ENCODE results near the gene RPL7A. TPM values are rescaled to one million over a fixed set of nuclear protein-coding genes. Genes with fewer than 3 reads are reported as not detected.

The RPL7A gene
- total RNA-seq: 1,845 and 2,045 TPM in 2 replicates

GRCh38 chr9:133347985-133348717, at the start of gene RPL7A, which contains the start of gene MED22:
Gene RPL7A (plus strand): TSS chr9:133348218. CDS start chr9:133348244, 26 bp downstream.
Gene MED22 (minus strand): TSS chr9:133348131. CDS start chr9:133346662, 1,469 bp downstream.

GRCh38 chr9:133335924-133336811, 11.8 kb upstream of the RPL7A start, which contains the start of gene SURF6:
Gene SURF6 (minus strand): TSS chr9:133336188. CDS start chr9:133336132, 56 bp downstream.

GRCh38 chr9:133356391-133357091, 8.5 kb downstream of the RPL7A start, which contains the start of the genes SURF1 and SURF2:
Gene SURF1 (minus strand): TSS chr9:133356487. CDS start chr9:133356453, 34 bp downstream.
Gene SURF2 (plus strand): TSS chr9:133356550. CDS start chr9:133356593, 43 bp downstream.

GRCh38 chr9:133375724-133376654, 28.0 kb downstream of the RPL7A start, which contains the start of the genes STKLD1 and SURF4:
Gene STKLD1 (plus strand): TSS chr9:133376366. CDS start chr9:133376474, 108 bp downstream.
Gene SURF4 (minus strand): TSS chr9:133376060. CDS start chr9:133375969, 91 bp downstream.

Other genes starting within 250 kb of the RPL7A start
- 21.0 and 35.2 TPM in 2 replicates for gene RALGDS, start 227.0 kb upstream of the RPL7A start, total RNA-seq
- 5.3 and 6.5 TPM in 2 replicates for gene GBGT1, start 184.3 kb upstream of the RPL7A start, total RNA-seq
- gene OBP2B, start 139.0 kb upstream of the RPL7A start, total RNA-seq: not detected in 2 replicates
- gene ABO, start 73.0 kb upstream of the RPL7A start, total RNA-seq: 1.1 TPM in 1 of 2 replicates, not detected in the other
- gene SURF6, start 12.0 kb upstream of the RPL7A start, total RNA-seq: 9.4 and 9.5 TPM in 2 replicates
- gene MED22, start 87 bp upstream of the RPL7A start, total RNA-seq: 24.0 and 32.5 TPM in 2 replicates
- 17.1 and 50.3 TPM in 2 replicates for gene SURF1, start 8.3 kb downstream of the RPL7A start, total RNA-seq
- gene SURF2, start 8.3 kb downstream of the RPL7A start, total RNA-seq: 22.8 and 33.9 TPM in 2 replicates
- gene SURF4, start 27.8 kb downstream of the RPL7A start, total RNA-seq: 220 and 283 TPM in 2 replicates
- gene STKLD1, start 28.1 kb downstream of the RPL7A start, total RNA-seq: 0.49 and 1.3 TPM in 2 replicates
- 16.6 and 17.6 TPM in 2 replicates for gene REXO4, start 69.8 kb downstream of the RPL7A start, total RNA-seq
- gene ADAMTS13, start 74.1 kb downstream of the RPL7A start, total RNA-seq: 1.3 and 5.8 TPM in 2 replicates
- 6.5 and 29.3 TPM in 2 replicates for gene CACFD1, start 111.8 kb downstream of the RPL7A start, total RNA-seq
- gene SLC2A6, start 130.9 kb downstream of the RPL7A start, total RNA-seq: 17.7 and 37.6 TPM in 2 replicates
- not detected in 2 replicates for gene MYMK, start 176.7 kb downstream of the RPL7A start, total RNA-seq
- gene ADAMTSL2, start 186.5 kb downstream of the RPL7A start, total RNA-seq: under 0.01 and 0.25 TPM in 2 replicates

All from mesangial cell (primary cell).